GM23338 (cell line): Measurements from ENCODE around the gene GLIPR1.

ENCODE experiments used
- CREB1 ChIP-seq: fragments of 250-450 bp; sonication (Bioruptor Pico); IDR thresholded peaks from 2 replicates; pipeline ENCODE4 v1.5.0; 2020; ENCODE audit warnings: low read depth, mild to moderate bottlenecking, moderate library complexity
- EZH2 ChIP-seq: fragments of 200-600 bp; sonication (generic); IDR thresholded peaks from one replicate; pipeline ENCODE4 v1.8.0; 2017; ENCODE audit warnings: antibody characterized with exemption, mild to moderate bottlenecking, low read depth; ENCODE audit not compliant: unreplicated experiment
- EZH2phosphoT487 ChIP-seq: fragments of 200-600 bp; sonication (generic); IDR thresholded peaks from one replicate; pipeline ENCODE4 v1.8.1; 2018; ENCODE audit warnings: antibody characterized with exemption; ENCODE audit not compliant: unreplicated experiment
- JUNB ChIP-seq: IDR thresholded peaks from one replicate; pipeline ENCODE4 v1.6.1; 2016; ENCODE audit warnings: antibody characterized with exemption; ENCODE audit not compliant: unreplicated experiment
- NANOG ChIP-seq: IDR thresholded peaks from 2 replicates; pipeline ENCODE4 v1.6.1; 2016; ENCODE audit warnings: antibody characterized with exemption, borderline replicate concordance
- POLR2AphosphoS5 ChIP-seq: IDR thresholded peaks from 2 replicates; pipeline ENCODE4 v1.6.1; 2016; ENCODE audit warnings: antibody characterized with exemption, low read depth
- STAT1 ChIP-seq: IDR thresholded peaks from one replicate; pipeline ENCODE4 v1.6.1; 2016; ENCODE audit warnings: antibody characterized with exemption; ENCODE audit not compliant: unreplicated experiment
- ZNF114 ChIP-seq: fragments of 250-450 bp; sonication (Bioruptor Pico); IDR thresholded peaks from 2 replicates; pipeline ENCODE4 v1.5.0; 2020; ENCODE audit warnings: mild to moderate bottlenecking, moderate library complexity
- ZNF331 ChIP-seq: fragments of 250-450 bp; sonication (Bioruptor Pico); IDR thresholded peaks from 2 replicates; pipeline ENCODE4 v1.5.0; 2020; ENCODE audit warnings: low read depth, mild to moderate bottlenecking, moderate library complexity
- TF ChIP-seq, protein P1 (sequence below), 2 experiments: fragments of 200-600 bp in 1 of 2; sonication (generic) in 1 of 2; conservative IDR thresholded peaks; 2 replicates each; pipeline versions ENCODE4 v1.5.1 to v1.6.1; 2016 to 2017; ENCODE audit warnings: antibody characterized with exemption in 2 of 2, low read depth in 2 of 2, mild to moderate bottlenecking in 2 of 2, moderate library complexity in 1 of 2
- TF ChIP-seq, protein P2 (sequence below): IDR thresholded peaks from one replicate; pipeline ENCODE4 v1.6.1; 2018; ENCODE audit warnings: antibody characterized with exemption; ENCODE audit not compliant: unreplicated experiment
- TF ChIP-seq, protein P3 (sequence below): fragments of 250-450 bp; sonication (Bioruptor Pico); IDR thresholded peaks from 2 replicates; pipeline ENCODE4 v1.5.0; 2020; ENCODE audit warnings: mild to moderate bottlenecking, moderate library complexity
- TF ChIP-seq, protein P4 (sequence below): IDR thresholded peaks from 2 replicates; pipeline ENCODE4 v1.6.1; 2016; ENCODE audit warnings: antibody characterized with exemption

DNA sequence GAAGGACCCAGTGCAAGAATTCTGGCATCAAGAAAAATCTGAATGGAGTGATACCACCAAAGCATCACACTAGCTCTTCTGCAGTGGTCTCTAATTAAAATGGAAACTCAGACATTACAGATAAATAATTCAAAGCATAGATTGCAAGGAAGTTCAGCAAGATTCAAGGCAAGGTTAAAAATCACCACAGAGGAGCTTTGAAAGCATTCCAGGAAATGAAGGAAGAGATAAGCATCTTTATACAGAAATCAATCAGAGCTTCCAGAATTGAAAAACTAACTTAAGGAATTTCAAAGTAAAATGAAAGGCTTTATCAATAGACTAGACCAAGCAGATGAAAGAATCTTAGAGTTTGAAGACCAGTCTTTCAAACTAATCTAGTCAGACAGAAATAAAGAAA is 20.4 kb upstream of the GLIPR1 start:
- TF ChIP-seq, protein P1, sequence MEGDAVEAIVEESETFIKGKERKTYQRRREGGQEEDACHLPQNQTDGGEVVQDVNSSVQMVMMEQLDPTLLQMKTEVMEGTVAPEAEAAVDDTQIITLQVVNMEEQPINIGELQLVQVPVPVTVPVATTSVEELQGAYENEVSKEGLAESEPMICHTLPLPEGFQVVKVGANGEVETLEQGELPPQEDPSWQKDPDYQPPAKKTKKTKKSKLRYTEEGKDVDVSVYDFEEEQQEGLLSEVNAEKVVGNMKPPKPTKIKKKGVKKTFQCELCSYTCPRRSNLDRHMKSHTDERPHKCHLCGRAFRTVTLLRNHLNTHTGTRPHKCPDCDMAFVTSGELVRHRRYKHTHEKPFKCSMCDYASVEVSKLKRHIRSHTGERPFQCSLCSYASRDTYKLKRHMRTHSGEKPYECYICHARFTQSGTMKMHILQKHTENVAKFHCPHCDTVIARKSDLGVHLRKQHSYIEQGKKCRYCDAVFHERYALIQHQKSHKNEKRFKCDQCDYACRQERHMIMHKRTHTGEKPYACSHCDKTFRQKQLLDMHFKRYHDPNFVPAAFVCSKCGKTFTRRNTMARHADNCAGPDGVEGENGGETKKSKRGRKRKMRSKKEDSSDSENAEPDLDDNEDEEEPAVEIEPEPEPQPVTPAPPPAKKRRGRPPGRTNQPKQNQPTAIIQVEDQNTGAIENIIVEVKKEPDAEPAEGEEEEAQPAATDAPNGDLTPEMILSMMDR (conservative IDR thresholded peaks at IDR 0.05; ENCODE audit: low read depth in 2 of 2) = no peak
- TF ChIP-seq POLR2AphosphoS5 (no peak), EZH2 (no peak), EZH2phosphoT487 (no peak), ZNF331 (CRISPR knock-in tag) (no peak), JUNB (no peak), CREB1 (CRISPR knock-in tag) (no peak), ZNF114 (CRISPR knock-in tag) (no peak), STAT1 (no peak), NANOG (no peak)
- TF ChIP-seq, protein P2, sequence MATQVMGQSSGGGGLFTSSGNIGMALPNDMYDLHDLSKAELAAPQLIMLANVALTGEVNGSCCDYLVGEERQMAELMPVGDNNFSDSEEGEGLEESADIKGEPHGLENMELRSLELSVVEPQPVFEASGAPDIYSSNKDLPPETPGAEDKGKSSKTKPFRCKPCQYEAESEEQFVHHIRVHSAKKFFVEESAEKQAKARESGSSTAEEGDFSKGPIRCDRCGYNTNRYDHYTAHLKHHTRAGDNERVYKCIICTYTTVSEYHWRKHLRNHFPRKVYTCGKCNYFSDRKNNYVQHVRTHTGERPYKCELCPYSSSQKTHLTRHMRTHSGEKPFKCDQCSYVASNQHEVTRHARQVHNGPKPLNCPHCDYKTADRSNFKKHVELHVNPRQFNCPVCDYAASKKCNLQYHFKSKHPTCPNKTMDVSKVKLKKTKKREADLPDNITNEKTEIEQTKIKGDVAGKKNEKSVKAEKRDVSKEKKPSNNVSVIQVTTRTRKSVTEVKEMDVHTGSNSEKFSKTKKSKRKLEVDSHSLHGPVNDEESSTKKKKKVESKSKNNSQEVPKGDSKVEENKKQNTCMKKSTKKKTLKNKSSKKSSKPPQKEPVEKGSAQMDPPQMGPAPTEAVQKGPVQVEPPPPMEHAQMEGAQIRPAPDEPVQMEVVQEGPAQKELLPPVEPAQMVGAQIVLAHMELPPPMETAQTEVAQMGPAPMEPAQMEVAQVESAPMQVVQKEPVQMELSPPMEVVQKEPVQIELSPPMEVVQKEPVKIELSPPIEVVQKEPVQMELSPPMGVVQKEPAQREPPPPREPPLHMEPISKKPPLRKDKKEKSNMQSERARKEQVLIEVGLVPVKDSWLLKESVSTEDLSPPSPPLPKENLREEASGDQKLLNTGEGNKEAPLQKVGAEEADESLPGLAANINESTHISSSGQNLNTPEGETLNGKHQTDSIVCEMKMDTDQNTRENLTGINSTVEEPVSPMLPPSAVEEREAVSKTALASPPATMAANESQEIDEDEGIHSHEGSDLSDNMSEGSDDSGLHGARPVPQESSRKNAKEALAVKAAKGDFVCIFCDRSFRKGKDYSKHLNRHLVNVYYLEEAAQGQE = no peak
- TF ChIP-seq, protein P3, sequence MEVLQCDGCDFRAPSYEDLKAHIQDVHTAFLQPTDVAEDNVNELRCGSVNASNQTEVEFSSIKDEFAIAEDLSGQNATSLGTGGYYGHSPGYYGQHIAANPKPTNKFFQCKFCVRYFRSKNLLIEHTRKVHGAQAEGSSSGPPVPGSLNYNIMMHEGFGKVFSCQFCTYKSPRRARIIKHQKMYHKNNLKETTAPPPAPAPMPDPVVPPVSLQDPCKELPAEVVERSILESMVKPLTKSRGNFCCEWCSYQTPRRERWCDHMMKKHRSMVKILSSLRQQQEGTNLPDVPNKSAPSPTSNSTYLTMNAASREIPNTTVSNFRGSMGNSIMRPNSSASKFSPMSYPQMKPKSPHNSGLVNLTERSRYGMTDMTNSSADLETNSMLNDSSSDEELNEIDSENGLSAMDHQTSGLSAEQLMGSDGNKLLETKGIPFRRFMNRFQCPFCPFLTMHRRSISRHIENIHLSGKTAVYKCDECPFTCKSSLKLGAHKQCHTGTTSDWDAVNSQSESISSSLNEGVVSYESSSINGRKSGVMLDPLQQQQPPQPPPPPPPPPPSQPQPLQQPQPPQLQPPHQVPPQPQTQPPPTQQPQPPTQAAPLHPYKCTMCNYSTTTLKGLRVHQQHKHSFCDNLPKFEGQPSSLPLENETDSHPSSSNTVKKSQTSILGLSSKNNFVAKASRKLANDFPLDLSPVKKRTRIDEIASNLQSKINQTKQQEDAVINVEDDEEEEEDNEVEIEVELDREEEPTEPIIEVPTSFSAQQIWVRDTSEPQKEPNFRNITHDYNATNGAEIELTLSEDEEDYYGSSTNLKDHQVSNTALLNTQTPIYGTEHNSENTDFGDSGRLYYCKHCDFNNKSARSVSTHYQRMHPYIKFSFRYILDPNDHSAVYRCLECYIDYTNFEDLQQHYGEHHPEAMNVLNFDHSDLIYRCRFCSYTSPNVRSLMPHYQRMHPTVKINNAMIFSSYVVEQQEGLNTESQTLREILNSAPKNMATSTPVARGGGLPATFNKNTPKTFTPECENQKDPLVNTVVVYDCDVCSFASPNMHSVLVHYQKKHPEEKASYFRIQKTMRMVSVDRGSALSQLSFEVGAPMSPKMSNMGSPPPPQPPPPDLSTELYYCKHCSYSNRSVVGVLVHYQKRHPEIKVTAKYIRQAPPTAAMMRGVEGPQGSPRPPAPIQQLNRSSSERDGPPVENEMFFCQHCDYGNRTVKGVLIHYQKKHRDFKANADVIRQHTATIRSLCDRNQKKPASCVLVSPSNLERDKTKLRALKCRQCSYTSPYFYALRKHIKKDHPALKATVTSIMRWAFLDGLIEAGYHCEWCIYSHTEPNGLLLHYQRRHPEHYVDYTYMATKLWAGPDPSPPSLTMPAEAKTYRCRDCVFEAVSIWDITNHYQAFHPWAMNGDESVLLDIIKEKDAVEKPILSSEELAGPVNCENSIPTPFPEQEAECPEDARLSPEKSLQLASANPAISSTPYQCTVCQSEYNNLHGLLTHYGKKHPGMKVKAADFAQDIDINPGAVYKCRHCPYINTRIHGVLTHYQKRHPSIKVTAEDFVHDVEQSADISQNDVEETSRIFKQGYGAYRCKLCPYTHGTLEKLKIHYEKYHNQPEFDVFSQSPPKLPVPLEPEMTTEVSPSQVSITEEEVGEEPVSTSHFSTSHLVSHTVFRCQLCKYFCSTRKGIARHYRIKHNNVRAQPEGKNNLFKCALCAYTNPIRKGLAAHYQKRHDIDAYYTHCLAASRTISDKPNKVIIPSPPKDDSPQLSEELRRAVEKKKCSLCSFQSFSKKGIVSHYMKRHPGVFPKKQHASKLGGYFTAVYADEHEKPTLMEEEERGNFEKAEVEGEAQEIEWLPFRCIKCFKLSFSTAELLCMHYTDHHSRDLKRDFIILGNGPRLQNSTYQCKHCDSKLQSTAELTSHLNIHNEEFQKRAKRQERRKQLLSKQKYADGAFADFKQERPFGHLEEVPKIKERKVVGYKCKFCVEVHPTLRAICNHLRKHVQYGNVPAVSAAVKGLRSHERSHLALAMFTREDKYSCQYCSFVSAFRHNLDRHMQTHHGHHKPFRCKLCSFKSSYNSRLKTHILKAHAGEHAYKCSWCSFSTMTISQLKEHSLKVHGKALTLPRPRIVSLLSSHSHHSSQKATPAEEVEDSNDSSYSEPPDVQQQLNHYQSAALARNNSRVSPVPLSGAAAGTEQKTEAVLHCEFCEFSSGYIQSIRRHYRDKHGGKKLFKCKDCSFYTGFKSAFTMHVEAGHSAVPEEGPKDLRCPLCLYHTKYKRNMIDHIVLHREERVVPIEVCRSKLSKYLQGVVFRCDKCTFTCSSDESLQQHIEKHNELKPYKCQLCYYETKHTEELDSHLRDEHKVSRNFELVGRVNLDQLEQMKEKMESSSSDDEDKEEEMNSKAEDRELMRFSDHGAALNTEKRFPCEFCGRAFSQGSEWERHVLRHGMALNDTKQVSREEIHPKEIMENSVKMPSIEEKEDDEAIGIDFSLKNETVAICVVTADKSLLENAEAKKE (CRISPR knock-in tag) = no peak
- TF ChIP-seq, protein P4, sequence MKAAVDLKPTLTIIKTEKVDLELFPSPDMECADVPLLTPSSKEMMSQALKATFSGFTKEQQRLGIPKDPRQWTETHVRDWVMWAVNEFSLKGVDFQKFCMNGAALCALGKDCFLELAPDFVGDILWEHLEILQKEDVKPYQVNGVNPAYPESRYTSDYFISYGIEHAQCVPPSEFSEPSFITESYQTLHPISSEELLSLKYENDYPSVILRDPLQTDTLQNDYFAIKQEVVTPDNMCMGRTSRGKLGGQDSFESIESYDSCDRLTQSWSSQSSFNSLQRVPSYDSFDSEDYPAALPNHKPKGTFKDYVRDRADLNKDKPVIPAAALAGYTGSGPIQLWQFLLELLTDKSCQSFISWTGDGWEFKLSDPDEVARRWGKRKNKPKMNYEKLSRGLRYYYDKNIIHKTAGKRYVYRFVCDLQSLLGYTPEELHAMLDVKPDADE = no peak
